Ureter (tissue), 1 donor: ENCODE results near the gene FRMD4B. TPM values are rescaled to one million over a fixed set of nuclear protein-coding genes. Genes with fewer than 3 reads are reported as not detected.
A peak's percentile ranks its signal among the peaks of the same experiment; 100 is the strongest.

Experiments used
- DNase-seq: peaks from one replicate; pipeline ENCODE4 v3.0.0-alpha.2; 2020; ENCODE audit warnings: low spot score
- total RNA-seq: library from RNA; stranded (reverse); gene quantifications from one replicate; pipeline ENCODE4 v1.2.4, GENCODE V29; 2023
- donor health status: DM: yes; HTN: yes; CAD: no.

FRMD4B gene
- total RNA-seq, 1 donor from 2014 or later = 28.6 TPM

GRCh38 chr3:69203631-69204314 lies 182.1 kb downstream of the FRMD4B start:
- peak; percentile 51 for DNase-seq

GRCh38 chr3:69201658-69202057 lies 184.2 kb downstream of the FRMD4B start:
- no peak for DNase-seq

GRCh38 chr3:69200384-69201068 lies 185.4 kb downstream of the FRMD4B start:
- peak; percentile 67 for DNase-seq

- no peak for DNase-seq
Observed at GRCh38 chr3:69199942-69200341, 185.9 kb downstream of the FRMD4B start.

- no peak for DNase-seq
Observed at GRCh38 chr3:69197922-69198530, 187.9 kb downstream of the FRMD4B start.

- no peak for DNase-seq
Observed at GRCh38 chr3:69197455-69197854, 188.4 kb downstream of the FRMD4B start.

GRCh38 chr3:69196876-69197275 lies 189.0 kb downstream of the FRMD4B start:
- no peak for DNase-seq

- no peak for DNase-seq
Observed at GRCh38 chr3:69194431-69195165, 191.3 kb downstream of the FRMD4B start.

- DNase-seq = no peak
Observed at GRCh38 chr3:69193749-69194148, 192.1 kb downstream of the FRMD4B start.

- DNase-seq = no peak
Observed at GRCh38 chr3:69191516-69191915, 194.4 kb downstream of the FRMD4B start.

- no peak for DNase-seq
Observed at GRCh38 chr3:69189487-69189886, 196.4 kb downstream of the FRMD4B start.

- no peak for DNase-seq
Observed at GRCh38 chr3:69186575-69187093, 199.3 kb downstream of the FRMD4B start.

GRCh38 chr3:69182588-69183316 lies 203.1 kb downstream of the FRMD4B start:
- DNase-seq = no peak

- no peak for DNase-seq
Observed at GRCh38 chr3:69181592-69182211, 204.2 kb downstream of the FRMD4B start.

GRCh38 chr3:69180869-69181591 lies 204.9 kb downstream of the FRMD4B start:
- DNase-seq = no peak

- DNase-seq = no peak
Observed at GRCh38 chr3:69179740-69180372, 206.0 kb downstream of the FRMD4B start.

GRCh38 chr3:69178838-69179739 lies 206.8 kb downstream of the FRMD4B start:
- no peak for DNase-seq

- no peak for DNase-seq
Observed at GRCh38 chr3:69178082-69178481, 207.8 kb downstream of the FRMD4B start.
